Kasumi-1 (cell line): ENCODE data around the gene TESMIN.

Experiments
- DNase-seq, 2 experiments: peaks; one replicate each; lab custom pipeline; 2025; lab: John Stamatoyannopoulos, UW

TESMIN gene

DNA sequence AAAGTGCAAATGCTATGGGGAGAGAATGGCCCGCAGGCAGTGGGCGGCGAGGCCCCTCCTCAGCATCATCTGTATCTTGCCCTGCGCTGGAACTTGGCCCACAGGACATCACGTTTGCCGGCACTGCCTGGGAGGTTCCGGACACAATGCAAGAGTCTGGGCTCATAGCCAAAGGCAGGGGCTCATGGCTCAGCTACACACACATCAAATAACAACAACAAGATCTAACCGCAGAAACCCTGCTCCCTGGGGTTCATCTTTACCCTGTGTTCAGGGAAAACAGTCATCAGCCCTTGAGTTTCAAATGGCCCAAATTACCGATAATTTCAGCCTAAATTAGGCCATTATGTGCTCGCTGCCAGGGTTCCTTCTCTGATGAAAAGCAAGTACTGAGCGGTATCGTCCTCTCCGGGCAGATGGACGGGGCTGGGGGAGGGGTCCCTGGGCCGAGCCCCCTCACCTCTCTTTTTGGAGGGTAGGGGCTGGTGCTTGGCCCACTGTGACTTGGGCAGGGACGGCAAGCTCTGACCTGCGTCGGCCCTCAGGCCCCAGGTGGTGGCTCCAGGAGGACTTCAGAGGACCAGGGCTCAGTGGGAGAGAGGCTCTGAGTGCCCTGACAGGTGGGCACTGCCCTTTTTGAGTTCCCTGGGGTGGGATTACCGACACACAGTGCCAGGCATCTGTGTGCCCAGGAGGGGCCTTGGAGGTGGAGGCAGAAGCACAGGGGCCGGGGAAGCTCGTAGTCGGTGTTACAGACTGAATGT lies 92.0 kb downstream of the TESMIN start:
- DNase-seq: no peak

- no peak for DNase-seq
Measured at GRCh38 chr11:68658661-68659060, 92.7 kb downstream of the TESMIN start.

DNA sequence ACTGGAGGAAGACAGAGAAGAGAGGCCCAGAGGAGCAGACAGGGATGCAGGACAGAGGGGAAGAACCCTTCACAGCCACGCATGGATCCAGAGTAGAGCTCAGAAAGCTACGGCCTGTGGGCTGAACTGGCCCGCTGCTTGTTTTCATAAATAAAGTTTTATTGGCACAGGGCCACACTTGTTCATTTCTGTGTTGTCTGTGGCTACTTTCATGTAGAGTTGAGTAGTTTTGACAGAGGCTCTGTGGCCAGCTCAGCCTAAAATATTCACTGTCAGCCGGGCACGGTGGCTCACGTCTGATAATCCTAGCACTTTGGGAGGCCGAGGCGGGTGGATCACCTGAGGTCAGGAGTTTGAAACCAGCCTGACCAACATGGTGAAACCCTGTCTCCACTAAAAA lies 93.2 kb downstream of the TESMIN start:
- DNase-seq: no peak
